HG03558 (cell line): Measurements from ENCODE around the gene SWI5.
A peak's percentile ranks its signal among the peaks of the same experiment; 100 is the strongest.

Experiments
- ATAC-seq: cut with Tn5 transposase; IDR thresholded peaks from one replicate; pipeline ENCODE4 v1.9.1; 2021; ENCODE audit warnings: moderate number of reproducible peaks; ENCODE audit not compliant: unreplicated experiment; ENCODE audit errors: extremely low read depth

SWI5 gene

GRCh38 chr9:128250839-128251731 is 25.0 kb upstream of the SWI5 start:
- peak; percentile 19 for ATAC-seq

GRCh38 chr9:128251732-128252100 is 24.4 kb upstream of the SWI5 start:
- no peak for ATAC-seq

- no peak for ATAC-seq
These were observed 23.5 kb upstream of the SWI5 start for GRCh38 chr9:128252317-128253139.

- no peak for ATAC-seq
These were observed 22.7 kb upstream of the SWI5 start for GRCh38 chr9:128253140-128253990.

- no peak for ATAC-seq
These were observed 22.1 kb upstream of the SWI5 start for GRCh38 chr9:128253991-128254346.

- no peak for ATAC-seq
These were observed 21.7 kb upstream of the SWI5 start for GRCh38 chr9:128254362-128254761.

GRCh38 chr9:128254855-128255759 is 21.0 kb upstream of the SWI5 start:
- ATAC-seq: no peak

GRCh38 chr9:128257086-128257825 is 18.8 kb upstream of the SWI5 start:
- no peak for ATAC-seq

- ATAC-seq: no peak
These were observed 18.2 kb upstream of the SWI5 start for GRCh38 chr9:128257907-128258306.

- no peak for ATAC-seq
These were observed 17.8 kb upstream of the SWI5 start for GRCh38 chr9:128258326-128258725.

GRCh38 chr9:128259156-128259555 is 16.9 kb upstream of the SWI5 start:
- ATAC-seq: no peak

GRCh38 chr9:128260340-128260739 is 15.7 kb upstream of the SWI5 start:
- no peak for ATAC-seq

- ATAC-seq: no peak
These were observed 13.4 kb upstream of the SWI5 start for GRCh38 chr9:128262687-128263086.

GRCh38 chr9:128265348-128265847 is 10.7 kb upstream of the SWI5 start:
- ATAC-seq: no peak

GRCh38 chr9:128266868-128267590 is 9.0 kb upstream of the SWI5 start:
- ATAC-seq: no peak

GRCh38 chr9:128271112-128271511 is 5.0 kb upstream of the SWI5 start:
- no peak for ATAC-seq

- ATAC-seq: no peak
These were observed 4.6 kb upstream of the SWI5 start for GRCh38 chr9:128271512-128271911.

- no peak for ATAC-seq
These were observed 1.8 kb upstream of the SWI5 start for GRCh38 chr9:128274245-128274644.
